GM23338 (cell line): Measurements from ENCODE around the gene DNAJC4. TPM values are rescaled to one million over a fixed set of nuclear protein-coding genes. Genes with fewer than 3 reads are reported as not detected.

Source experiments
- ATAC-seq: fragments of 200-7000 bp; cut with Tn5 transposase; 3 replicates; pipeline ENCODE4 v1.9.1; 2020
- DNase-seq: peaks from one replicate; pipeline ENCODE4 v3.0.0-alpha.2; 2015; ENCODE audit warnings: low spot score
- H2AFZ ChIP-seq: fragments of 200-600 bp; sonication (generic); 2 replicates; pipeline ENCODE4 v1.8.0; 2016; ENCODE audit warnings: antibody characterized with exemption, mild to moderate bottlenecking, moderate library complexity
- H3F3A ChIP-seq: fragments of 200-600 bp; sonication (generic); replicated peaks from 2 replicates; pipeline ENCODE4 v1.8.0; 2017; ENCODE audit warnings: antibody characterized with exemption, mixed run types, low read depth
- H3K27ac ChIP-seq: fragments of 200-600 bp; sonication (generic); 2 replicates; pipeline ENCODE4 v1.6.1; 2016; ENCODE audit warnings: low read depth
- H3K27me3 ChIP-seq: fragments of 200-600 bp; sonication (generic); 2 replicates; pipeline ENCODE4 v1.8.0; 2016; ENCODE audit warnings: mild to moderate bottlenecking, mixed run types, moderate library complexity; ENCODE audit not compliant: insufficient read depth
- H3K36me3 ChIP-seq: fragments of 200-600 bp; sonication (generic); 2 replicates; pipeline ENCODE4 v1.8.0; 2016; ENCODE audit warnings: mild to moderate bottlenecking; ENCODE audit not compliant: insufficient read depth
- H3K4me1 ChIP-seq: fragments of 200-600 bp; sonication (generic); 2 replicates; pipeline ENCODE4 v1.8.0; 2016; ENCODE audit warnings: mild to moderate bottlenecking, moderate library complexity; ENCODE audit not compliant: insufficient read depth
- H3K4me2 ChIP-seq: fragments of 200-600 bp; sonication (generic); 2 replicates; pipeline ENCODE4 v1.7.1; 2017; ENCODE audit warnings: mixed run types
- H3K4me3 ChIP-seq: fragments of 200-600 bp; sonication (generic); 2 replicates; pipeline ENCODE4 v1.6.1; 2016; ENCODE audit warnings: mixed run types
- H3K79me2 ChIP-seq: fragments of 200-600 bp; sonication (generic); replicated peaks from 2 replicates; pipeline ENCODE4 v1.8.0; 2017; ENCODE audit warnings: mild to moderate bottlenecking; ENCODE audit not compliant: insufficient read depth
- H3K9me2 ChIP-seq: fragments of 200-600 bp; sonication (generic); 2 replicates; pipeline ENCODE4 v1.8.0; 2017; ENCODE audit not compliant: insufficient read depth
- H4K20me1 ChIP-seq: fragments of 200-600 bp; sonication (generic); replicated peaks from 2 replicates; pipeline ENCODE4 v1.8.0; 2017; ENCODE audit warnings: mild to moderate bottlenecking; ENCODE audit not compliant: insufficient read depth
- H3K27ac Mint-ChIP-seq: 2 replicates; pipeline ENCODE4 v1.8.0; 2020; ENCODE audit warnings: inconsistent platforms, mild to moderate bottlenecking, moderate library complexity, mixed read lengths
- H3K27me3 Mint-ChIP-seq: 3 replicates; pipeline ENCODE4 v1.8.0; 2022; ENCODE audit warnings: low read depth, mild to moderate bottlenecking, moderate library complexity, mixed read lengths, inconsistent platforms; ENCODE audit not compliant: insufficient read depth, poor library complexity
- H3K36me3 Mint-ChIP-seq: 3 replicates; pipeline ENCODE4 v1.8.0; 2021; ENCODE audit warnings: low read depth, mild to moderate bottlenecking, inconsistent platforms, moderate library complexity, mixed read lengths
- H3K4me1 Mint-ChIP-seq: 3 replicates; pipeline ENCODE4 v1.8.0; 2020; ENCODE audit warnings: mild to moderate bottlenecking, inconsistent platforms, mixed read lengths
- H3K4me3 Mint-ChIP-seq: 3 replicates; pipeline ENCODE4 v1.8.0; 2021; ENCODE audit warnings: moderate library complexity, mild to moderate bottlenecking, inconsistent platforms, mixed read lengths
- H3K9me3 Mint-ChIP-seq: 3 replicates; pipeline ENCODE4 v1.8.0; 2020; ENCODE audit warnings: moderate library complexity, mild to moderate bottlenecking, inconsistent platforms, mixed read lengths
- CREB1 ChIP-seq: fragments of 250-450 bp; sonication (Bioruptor Pico); IDR thresholded peaks from 2 replicates; pipeline ENCODE4 v1.5.0; 2020; ENCODE audit warnings: low read depth, mild to moderate bottlenecking, moderate library complexity
- EZH2 ChIP-seq: fragments of 200-600 bp; sonication (generic); IDR thresholded peaks from one replicate; pipeline ENCODE4 v1.8.0; 2017; ENCODE audit warnings: antibody characterized with exemption, mild to moderate bottlenecking, low read depth; ENCODE audit not compliant: unreplicated experiment
- EZH2phosphoT487 ChIP-seq: fragments of 200-600 bp; sonication (generic); IDR thresholded peaks from one replicate; pipeline ENCODE4 v1.8.1; 2018; ENCODE audit warnings: antibody characterized with exemption; ENCODE audit not compliant: unreplicated experiment
- JUNB ChIP-seq: IDR thresholded peaks from one replicate; pipeline ENCODE4 v1.6.1; 2016; ENCODE audit warnings: antibody characterized with exemption; ENCODE audit not compliant: unreplicated experiment
- POLR2AphosphoS5 ChIP-seq: IDR thresholded peaks from 2 replicates; pipeline ENCODE4 v1.6.1; 2016; ENCODE audit warnings: antibody characterized with exemption, low read depth
- STAT1 ChIP-seq: IDR thresholded peaks from one replicate; pipeline ENCODE4 v1.6.1; 2016; ENCODE audit warnings: antibody characterized with exemption; ENCODE audit not compliant: unreplicated experiment
- ZNF331 ChIP-seq: fragments of 250-450 bp; sonication (Bioruptor Pico); IDR thresholded peaks from 2 replicates; pipeline ENCODE4 v1.5.0; 2020; ENCODE audit warnings: low read depth, mild to moderate bottlenecking, moderate library complexity
- polyA plus RNA-seq: library from polyadenylated mRNA; unstranded; fragments of >200 nt; fragmentation: Nextera tagmentation; extraction: Ambion mirVana; gene quantifications from 2 replicates; pipeline ENCODE4 v1.2.1, GENCODE V29; 2016
- total RNA-seq: library from RNA; depleted of rRNA; stranded (reverse); fragments of >200 nt; shearing (Covaris generic); gene quantifications from 2 replicates; pipeline ENCODE4 v1.2.3, GENCODE V29; 2014
- TF ChIP-seq, protein P1 (sequence below): IDR thresholded peaks from one replicate; pipeline ENCODE4 v1.6.1; 2018; ENCODE audit warnings: antibody characterized with exemption; ENCODE audit not compliant: unreplicated experiment
- TF ChIP-seq, protein P2 (sequence below), 2 experiments: fragments of 200-600 bp in 1 of 2; sonication (generic) in 1 of 2; conservative IDR thresholded peaks; 2 replicates each; pipeline versions ENCODE4 v1.5.1 to v1.6.1; 2016 to 2017; ENCODE audit warnings: antibody characterized with exemption in 2 of 2, low read depth in 2 of 2, mild to moderate bottlenecking in 2 of 2, moderate library complexity in 1 of 2
- TF ChIP-seq, protein P3 (sequence below): IDR thresholded peaks from 2 replicates; pipeline ENCODE4 v1.6.1; 2016; ENCODE audit warnings: antibody characterized with exemption

DNAJC4 gene
- total and polyA plus RNA-seq, 2 experiments from 2014 or later, result 10.5 to 34.4 TPM

DNA sequence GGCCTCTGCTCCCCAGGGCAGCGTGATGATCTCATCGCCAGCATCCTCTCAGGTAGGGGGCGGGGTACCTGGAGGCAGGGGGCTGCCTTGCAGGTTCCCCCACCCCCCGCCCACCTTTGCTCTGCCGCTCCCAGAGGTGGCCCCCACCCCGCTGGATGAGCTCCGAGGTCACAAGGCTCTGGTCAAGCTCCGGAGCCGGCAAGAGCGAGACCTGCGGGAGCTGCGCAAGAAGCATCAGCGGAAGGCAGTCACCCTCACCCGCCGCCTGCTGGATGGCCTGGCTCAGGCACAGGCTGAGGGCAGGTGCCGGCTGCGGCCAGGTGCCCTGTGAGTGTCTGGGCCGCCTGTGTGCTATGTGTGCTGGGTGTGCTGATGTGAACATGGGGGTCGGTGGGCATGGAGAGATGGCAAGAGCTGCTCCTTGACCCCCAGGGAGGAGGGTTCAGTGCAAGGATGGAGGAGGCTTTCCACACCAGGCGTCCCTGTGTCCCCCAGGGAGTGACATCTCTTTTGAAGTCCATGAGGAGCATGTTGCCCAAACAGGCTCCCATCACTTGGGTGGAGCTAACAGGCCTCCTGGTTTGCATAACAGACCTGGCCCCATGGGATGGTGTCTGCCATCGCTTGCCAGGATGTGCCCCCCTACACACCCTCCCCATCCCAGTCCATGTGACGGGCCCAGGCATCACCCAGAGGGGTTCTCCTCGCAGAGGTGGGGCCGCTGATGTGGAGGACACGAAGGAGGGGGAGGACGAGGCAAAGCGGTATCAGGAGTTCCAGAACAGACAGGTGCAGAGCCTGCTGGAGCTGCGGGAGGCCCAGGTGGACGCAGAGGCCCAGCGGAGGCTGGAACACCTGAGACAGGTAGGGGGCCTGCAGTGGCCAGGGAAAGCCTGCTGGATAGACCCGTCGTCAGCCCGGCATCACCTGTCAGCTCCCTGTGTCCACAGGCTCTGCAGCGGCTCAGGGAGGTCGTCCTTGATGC lies 35.1 kb downstream of the DNAJC4 start (continued):
- TF ChIP-seq, protein P1, sequence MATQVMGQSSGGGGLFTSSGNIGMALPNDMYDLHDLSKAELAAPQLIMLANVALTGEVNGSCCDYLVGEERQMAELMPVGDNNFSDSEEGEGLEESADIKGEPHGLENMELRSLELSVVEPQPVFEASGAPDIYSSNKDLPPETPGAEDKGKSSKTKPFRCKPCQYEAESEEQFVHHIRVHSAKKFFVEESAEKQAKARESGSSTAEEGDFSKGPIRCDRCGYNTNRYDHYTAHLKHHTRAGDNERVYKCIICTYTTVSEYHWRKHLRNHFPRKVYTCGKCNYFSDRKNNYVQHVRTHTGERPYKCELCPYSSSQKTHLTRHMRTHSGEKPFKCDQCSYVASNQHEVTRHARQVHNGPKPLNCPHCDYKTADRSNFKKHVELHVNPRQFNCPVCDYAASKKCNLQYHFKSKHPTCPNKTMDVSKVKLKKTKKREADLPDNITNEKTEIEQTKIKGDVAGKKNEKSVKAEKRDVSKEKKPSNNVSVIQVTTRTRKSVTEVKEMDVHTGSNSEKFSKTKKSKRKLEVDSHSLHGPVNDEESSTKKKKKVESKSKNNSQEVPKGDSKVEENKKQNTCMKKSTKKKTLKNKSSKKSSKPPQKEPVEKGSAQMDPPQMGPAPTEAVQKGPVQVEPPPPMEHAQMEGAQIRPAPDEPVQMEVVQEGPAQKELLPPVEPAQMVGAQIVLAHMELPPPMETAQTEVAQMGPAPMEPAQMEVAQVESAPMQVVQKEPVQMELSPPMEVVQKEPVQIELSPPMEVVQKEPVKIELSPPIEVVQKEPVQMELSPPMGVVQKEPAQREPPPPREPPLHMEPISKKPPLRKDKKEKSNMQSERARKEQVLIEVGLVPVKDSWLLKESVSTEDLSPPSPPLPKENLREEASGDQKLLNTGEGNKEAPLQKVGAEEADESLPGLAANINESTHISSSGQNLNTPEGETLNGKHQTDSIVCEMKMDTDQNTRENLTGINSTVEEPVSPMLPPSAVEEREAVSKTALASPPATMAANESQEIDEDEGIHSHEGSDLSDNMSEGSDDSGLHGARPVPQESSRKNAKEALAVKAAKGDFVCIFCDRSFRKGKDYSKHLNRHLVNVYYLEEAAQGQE, result no peak
- TF ChIP-seq EZH2phosphoT487 (no peak), POLR2AphosphoS5 (no peak), STAT1 (no peak)
- TF ChIP-seq, protein P2, sequence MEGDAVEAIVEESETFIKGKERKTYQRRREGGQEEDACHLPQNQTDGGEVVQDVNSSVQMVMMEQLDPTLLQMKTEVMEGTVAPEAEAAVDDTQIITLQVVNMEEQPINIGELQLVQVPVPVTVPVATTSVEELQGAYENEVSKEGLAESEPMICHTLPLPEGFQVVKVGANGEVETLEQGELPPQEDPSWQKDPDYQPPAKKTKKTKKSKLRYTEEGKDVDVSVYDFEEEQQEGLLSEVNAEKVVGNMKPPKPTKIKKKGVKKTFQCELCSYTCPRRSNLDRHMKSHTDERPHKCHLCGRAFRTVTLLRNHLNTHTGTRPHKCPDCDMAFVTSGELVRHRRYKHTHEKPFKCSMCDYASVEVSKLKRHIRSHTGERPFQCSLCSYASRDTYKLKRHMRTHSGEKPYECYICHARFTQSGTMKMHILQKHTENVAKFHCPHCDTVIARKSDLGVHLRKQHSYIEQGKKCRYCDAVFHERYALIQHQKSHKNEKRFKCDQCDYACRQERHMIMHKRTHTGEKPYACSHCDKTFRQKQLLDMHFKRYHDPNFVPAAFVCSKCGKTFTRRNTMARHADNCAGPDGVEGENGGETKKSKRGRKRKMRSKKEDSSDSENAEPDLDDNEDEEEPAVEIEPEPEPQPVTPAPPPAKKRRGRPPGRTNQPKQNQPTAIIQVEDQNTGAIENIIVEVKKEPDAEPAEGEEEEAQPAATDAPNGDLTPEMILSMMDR (conservative IDR thresholded peaks at IDR 0.05; ENCODE audit: low read depth in 2 of 2), result no peak
- TF ChIP-seq, protein P3, sequence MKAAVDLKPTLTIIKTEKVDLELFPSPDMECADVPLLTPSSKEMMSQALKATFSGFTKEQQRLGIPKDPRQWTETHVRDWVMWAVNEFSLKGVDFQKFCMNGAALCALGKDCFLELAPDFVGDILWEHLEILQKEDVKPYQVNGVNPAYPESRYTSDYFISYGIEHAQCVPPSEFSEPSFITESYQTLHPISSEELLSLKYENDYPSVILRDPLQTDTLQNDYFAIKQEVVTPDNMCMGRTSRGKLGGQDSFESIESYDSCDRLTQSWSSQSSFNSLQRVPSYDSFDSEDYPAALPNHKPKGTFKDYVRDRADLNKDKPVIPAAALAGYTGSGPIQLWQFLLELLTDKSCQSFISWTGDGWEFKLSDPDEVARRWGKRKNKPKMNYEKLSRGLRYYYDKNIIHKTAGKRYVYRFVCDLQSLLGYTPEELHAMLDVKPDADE, result no peak

DNA sequence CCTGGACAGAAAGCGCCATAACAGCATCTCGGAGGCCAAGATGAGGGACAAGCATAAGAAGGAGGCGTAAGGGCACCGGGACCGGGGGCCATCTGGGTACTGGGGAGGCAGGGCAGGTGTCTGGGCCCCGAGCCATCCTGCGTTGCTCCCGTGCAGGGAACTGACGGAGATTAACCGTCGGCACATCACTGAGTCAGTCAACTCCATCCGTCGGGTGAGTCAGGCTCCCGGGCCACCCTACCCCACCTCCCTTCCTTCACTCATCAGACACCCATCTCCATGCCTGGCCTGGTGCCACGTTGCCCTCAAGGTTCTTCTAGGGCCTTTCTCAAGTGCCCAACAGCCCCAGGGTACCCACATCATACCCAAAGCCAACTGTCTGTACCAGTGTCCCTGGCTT lies 36.0 kb downstream of the DNAJC4 start:
- DNase-seq (no peak), ATAC-seq (no peak)
- Mint-ChIP-seq H3K4me1 (peaks cover 19% of the 10 kb centered on the region), H3K4me3 (no peak overlapping the region; the same call in 2 of the 3 replicates), H3K9me3 (peaks cover 3% of the 10 kb centered on the region; the same call in 2 of the 3 replicates), H3K36me3 (peaks cover 52% of the 10 kb centered on the region), H3K27me3 (peaks cover 20% of the 10 kb centered on the region), H3K27ac (no peak overlapping the region)
- Histone ChIP-seq H3K27me3 (no peaks in the 10 kb centered on the region), H3K79me2 (no peaks in the 10 kb centered on the region), H4K20me1 (no peaks in the 10 kb centered on the region), H3K36me3 (no peaks in the 10 kb centered on the region; the same call in 1 of the 2 replicates), H3K9me2 (no peaks in the 10 kb centered on the region), H3K4me3 (no peak overlapping the region), H3K4me1 (0 out of 2 replicates have a peak, but pooled peaks cover 8% of the 10 kb centered on the region), H3K27ac (no peak overlapping the region), H3K4me2 (no peak overlapping the region), H3F3A (peaks cover 25% of the 10 kb centered on the region), H2AFZ (no peak overlapping the region)
- TF ChIP-seq EZH2 (no peak), ZNF331 (CRISPR knock-in tag) (no peak), CREB1 (no peak), JUNB (no peak)
- TF ChIP-seq, protein P1, result no peak
